Fibroblast of skin of left biceps (primary cell): Measurements from ENCODE around the gene SEC31A.
"Not testable (repeated sequence)": the region's sequence is repeated elsewhere in the genome, so short reads cannot be mapped to it uniquely, and the experiment has no call there.

Experiments
- DNase-seq, 2 experiments: peaks; one replicate each; pipeline ENCODE4 v3.0.0-alpha.2; 2013; ENCODE audit warnings: low read depth in 2 of 2

SEC31A gene

GRCh38 chr4:82898322-82899243, 7.6 kb upstream of the SEC31A start:
- peak; percentile 70 to 79 for DNase-seq

GRCh38 chr4:82896755-82897154, 5.8 kb upstream of the SEC31A start:
- DNase-seq = no peak

GRCh38 chr4:82893942-82894341, 3.0 kb upstream of the SEC31A start:
- DNase-seq = no peak

GRCh38 chr4:82892467-82892802, 1.5 kb upstream of the SEC31A start:
- DNase-seq = no peak

- DNase-seq = no peak
Observed at GRCh38 chr4:82891707-82892466, 934 bp upstream of the SEC31A start.

- DNase-seq = no peak
Observed at GRCh38 chr4:82890528-82890900, 439 bp downstream of the SEC31A start.

- no peak for DNase-seq
Observed at GRCh38 chr4:82889287-82889686, 1.7 kb downstream of the SEC31A start.

- no peak for DNase-seq
Observed at GRCh38 chr4:82886147-82886942, 4.6 kb downstream of the SEC31A start.

GRCh38 chr4:82885410-82885809, 5.5 kb downstream of the SEC31A start:
- DNase-seq = no peak

GRCh38 chr4:82868572-82868971, 22.4 kb downstream of the SEC31A start:
- DNase-seq = no peak

GRCh38 chr4:82866706-82867385, 24.1 kb downstream of the SEC31A start:
- no peak for DNase-seq

GRCh38 chr4:82866033-82866432, 24.9 kb downstream of the SEC31A start:
- not testable (repeated sequence) for DNase-seq

GRCh38 chr4:82865592-82865991, 25.4 kb downstream of the SEC31A start:
- peak; percentile 55 to 64 for DNase-seq

- no peak for DNase-seq
Observed at GRCh38 chr4:82864336-82864979, 26.5 kb downstream of the SEC31A start.

- no peak for DNase-seq
Observed at GRCh38 chr4:82861529-82861928, 29.4 kb downstream of the SEC31A start.

- DNase-seq = not testable (repeated sequence)
Observed at GRCh38 chr4:82860487-82860886, 30.5 kb downstream of the SEC31A start.

GRCh38 chr4:82852751-82853285, 38.1 kb downstream of the SEC31A start:
- DNase-seq = no peak

GRCh38 chr4:82851885-82852750, 38.8 kb downstream of the SEC31A start:
- no peak for DNase-seq

- DNase-seq = no peak
Observed at GRCh38 chr4:82851318-82851717, 39.6 kb downstream of the SEC31A start.

- no peak for DNase-seq
Observed at GRCh38 chr4:82850684-82851083, 40.3 kb downstream of the SEC31A start.
